Natural killer cell (primary cell): ENCODE results near the gene NKX3-2. TPM values are rescaled to one million over a fixed set of nuclear protein-coding genes. Genes with fewer than 3 reads are reported as not detected.

Experiments
- ATAC-seq, 3 donors: fragments of 150-1000 bp in 2 of 3; fragments of 200-7000 bp in 1 of 3; cut with Tn5 transposase; 1 replicate in 1 of 3; 2 replicates in 2 of 3; pipeline ENCODE4 v1.10.0; 2021; ENCODE audit warnings: mild to moderate bottlenecking in 2 of 3, moderate library complexity in 2 of 3
- DNase-seq, 2 donors: peaks; one replicate each; pipeline versions ENCODE4 v3.0.0 to v3.0.0-alpha.2; 2013 to 2021; ENCODE audit warnings: mixed read lengths in 1 of 2
- H3K27ac ChIP-seq: one replicate; pipeline ENCODE4 v1.5.1; 2013; ENCODE audit warnings: mild to moderate bottlenecking, low read length
- H3K27me3 ChIP-seq: one replicate; pipeline ENCODE4 v1.6.1; 2013; ENCODE audit warnings: low read length; ENCODE audit not compliant: control insufficient read depth, insufficient read depth
- H3K36me3 ChIP-seq: one replicate; pipeline ENCODE4 v1.6.1; 2013; ENCODE audit warnings: low read length; ENCODE audit not compliant: control insufficient read depth, insufficient read depth
- H3K4me1 ChIP-seq: one replicate; pipeline ENCODE4 v1.6.1; 2013; ENCODE audit warnings: low read length; ENCODE audit not compliant: control insufficient read depth, insufficient read depth
- H3K4me3 ChIP-seq: one replicate; pipeline ENCODE4 v1.5.1; 2013; ENCODE audit warnings: low read length
- H3K9me3 ChIP-seq: one replicate; pipeline ENCODE4 v1.6.1; 2013; ENCODE audit warnings: low read length; ENCODE audit not compliant: control insufficient read depth, insufficient read depth
- H3K27ac Mint-ChIP-seq, 2 donors: one replicate each; pipeline ENCODE4 v1.8.0; 2022; ENCODE audit warnings: mild to moderate bottlenecking in 2 of 2, mixed read lengths in 2 of 2, moderate library complexity in 1 of 2
- H3K27me3 Mint-ChIP-seq, 2 donors: one replicate each; pipeline ENCODE4 v1.8.0; 2022; ENCODE audit warnings: low read depth in 2 of 2, mixed read lengths in 2 of 2
- H3K36me3 Mint-ChIP-seq: one replicate; pipeline ENCODE4 v1.8.0; 2022; ENCODE audit warnings: mixed read lengths
- H3K4me1 Mint-ChIP-seq, 2 donors: one replicate each; pipeline ENCODE4 v1.8.0; 2022; ENCODE audit warnings: mixed read lengths in 2 of 2
- H3K4me3 Mint-ChIP-seq: one replicate; pipeline ENCODE4 v1.8.0; 2022; ENCODE audit warnings: mild to moderate bottlenecking, moderate library complexity, mixed read lengths
- H3K9me3 Mint-ChIP-seq, 2 donors: one replicate each; pipeline ENCODE4 v1.8.0; 2022; ENCODE audit warnings: mixed read lengths in 2 of 2
- WGBS: methylation state at CpG from one replicate; pipeline ENCODE4 v1.1.7; 2013; ENCODE audit warnings: missing lambda C conversion rate; ENCODE audit not compliant: insufficient coverage; 5-methylcytosine and 5-hydroxymethylcytosine counted together
- intact Hi-C: fragments of 100-400 bp; cut with micrococcal nuclease; formaldehyde crosslinking; loops from one replicate; pipeline ENCODE4 v1.14.2; 2022
- total RNA-seq, 4 donors: library from RNA; stranded (reverse); fragments of 120-200 nt in 1 of 4; gene quantifications; one replicate each; pipeline versions ENCODE4 v1.2.3 to v1.2.4, GENCODE V29; 2013 to 2022
- TF ChIP-seq, protein P1 (sequence below): fragments of 200-600 bp; IDR thresholded peaks from one replicate; pipeline ENCODE4 v1.8.0; 2022; ENCODE audit warnings: antibody characterized with exemption

Gene NKX3-2
- total RNA-seq, 3 donors from 2014 or later (not counting 1 experiment from before 2014, with no cell fraction given), result not detected

GRCh38 chr4:13515268-13515667 lies 29.0 kb downstream of the NKX3-2 start:
- no peaks in the 10 kb centered on the region for H3K4me1 ChIP-seq
- intact Hi-C loops, result no loop called here
- ATAC-seq (no peak), DNase-seq (no peak)
- no peak overlapping the region for H3K4me3 Mint-ChIP-seq
- H3K36me3 Mint-ChIP-seq, result no peaks in the 10 kb centered on the region
- 53% methylated on average over 5 of the region's 5 CpGs for WGBS
- peaks cover 20 to 58% of the 10 kb centered on the region in 2 donors for H3K27me3 Mint-ChIP-seq
- H3K9me3 Mint-ChIP-seq, result no peaks in the 10 kb centered on the region
- H3K27ac Mint-ChIP-seq, result no peak overlapping the region
- TF ChIP-seq, protein P1, sequence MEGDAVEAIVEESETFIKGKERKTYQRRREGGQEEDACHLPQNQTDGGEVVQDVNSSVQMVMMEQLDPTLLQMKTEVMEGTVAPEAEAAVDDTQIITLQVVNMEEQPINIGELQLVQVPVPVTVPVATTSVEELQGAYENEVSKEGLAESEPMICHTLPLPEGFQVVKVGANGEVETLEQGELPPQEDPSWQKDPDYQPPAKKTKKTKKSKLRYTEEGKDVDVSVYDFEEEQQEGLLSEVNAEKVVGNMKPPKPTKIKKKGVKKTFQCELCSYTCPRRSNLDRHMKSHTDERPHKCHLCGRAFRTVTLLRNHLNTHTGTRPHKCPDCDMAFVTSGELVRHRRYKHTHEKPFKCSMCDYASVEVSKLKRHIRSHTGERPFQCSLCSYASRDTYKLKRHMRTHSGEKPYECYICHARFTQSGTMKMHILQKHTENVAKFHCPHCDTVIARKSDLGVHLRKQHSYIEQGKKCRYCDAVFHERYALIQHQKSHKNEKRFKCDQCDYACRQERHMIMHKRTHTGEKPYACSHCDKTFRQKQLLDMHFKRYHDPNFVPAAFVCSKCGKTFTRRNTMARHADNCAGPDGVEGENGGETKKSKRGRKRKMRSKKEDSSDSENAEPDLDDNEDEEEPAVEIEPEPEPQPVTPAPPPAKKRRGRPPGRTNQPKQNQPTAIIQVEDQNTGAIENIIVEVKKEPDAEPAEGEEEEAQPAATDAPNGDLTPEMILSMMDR, result no peak
- H3K27ac ChIP-seq, result no peak overlapping the region
- no peaks in the 10 kb centered on the region for H3K9me3 ChIP-seq
- no peaks in the 10 kb centered on the region for H3K4me1 Mint-ChIP-seq
- no peak overlapping the region for H3K4me3 ChIP-seq
- H3K27me3 ChIP-seq, result peaks cover 18% of the 10 kb centered on the region
- H3K36me3 ChIP-seq, result no peaks in the 10 kb centered on the region

DNA sequence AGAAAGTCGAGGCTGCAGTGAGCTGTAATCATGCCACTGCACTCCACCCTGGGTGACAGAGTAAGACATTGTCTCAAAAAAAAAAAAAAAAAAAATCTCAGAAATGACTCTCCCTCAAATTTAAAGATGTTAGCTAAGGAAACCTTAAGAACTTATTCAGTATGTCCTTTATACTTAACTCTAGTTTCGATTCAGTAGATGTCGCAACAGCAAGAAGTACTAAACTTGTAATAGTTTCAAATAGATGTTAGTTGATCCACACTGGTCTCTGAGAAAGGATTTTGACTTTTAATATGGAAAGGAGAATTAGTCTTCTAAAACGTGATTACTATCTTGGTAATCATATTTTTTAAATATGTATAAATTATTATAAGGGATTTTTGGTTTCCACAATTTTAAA lies 29.6 kb downstream of the NKX3-2 start:
- Mint-ChIP-seq H3K4me1 (no peaks in the 10 kb centered on the region), H3K36me3 (no peaks in the 10 kb centered on the region), H3K4me3 (no peak overlapping the region), H3K9me3 (no peaks in the 10 kb centered on the region), H3K27ac (no peak overlapping the region), H3K27me3 (peaks cover 23 to 52% of the 10 kb centered on the region in 2 donors)
- DNase-seq, result no peak
- no CpG with 5 or more reads among the region's 4 CpGs for WGBS
- Histone ChIP-seq H3K27ac (no peak overlapping the region), H3K36me3 (no peaks in the 10 kb centered on the region), H3K4me1 (no peaks in the 10 kb centered on the region), H3K27me3 (peaks cover 15% of the 10 kb centered on the region), H3K9me3 (no peaks in the 10 kb centered on the region), H3K4me3 (no peak overlapping the region)
- ATAC-seq, result no peak
- TF ChIP-seq, protein P1, result no peak
- intact Hi-C loops, result no loop called here

DNA sequence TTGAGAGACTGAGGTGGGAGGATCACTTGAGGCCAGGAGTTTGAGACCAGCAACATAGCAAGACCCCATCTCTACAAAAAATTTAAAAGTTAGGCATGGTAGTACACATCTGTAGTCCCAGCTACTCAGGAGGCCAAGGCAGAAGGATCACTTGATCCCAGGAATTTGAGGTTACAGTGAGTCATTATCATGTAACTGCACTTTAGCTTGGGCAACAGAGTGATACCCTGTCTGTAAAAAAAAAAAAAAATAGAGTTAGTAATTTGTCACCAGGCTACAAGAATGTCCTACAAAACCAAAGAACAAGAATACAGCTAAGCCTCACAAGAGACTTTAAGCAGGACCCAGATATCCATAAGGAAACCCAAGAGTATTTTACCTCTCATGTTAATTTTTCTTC lies 33.2 kb downstream of the NKX3-2 start:
- ATAC-seq (no peak), DNase-seq (no peak)
- intact Hi-C loops, result no loop called here
- H3K4me1 Mint-ChIP-seq, result no peaks in the 10 kb centered on the region
- H3K9me3 Mint-ChIP-seq, result no peaks in the 10 kb centered on the region
- no peak overlapping the region for H3K4me3 ChIP-seq
- TF ChIP-seq, protein P1, result no peak
- no peak overlapping the region for H3K27ac Mint-ChIP-seq
- no peaks in the 10 kb centered on the region for H3K36me3 Mint-ChIP-seq
- H3K9me3 ChIP-seq, result no peaks in the 10 kb centered on the region
- no peak overlapping the region for H3K4me3 Mint-ChIP-seq
- H3K36me3 ChIP-seq, result no peaks in the 10 kb centered on the region
- H3K4me1 ChIP-seq, result no peaks in the 10 kb centered on the region
- H3K27me3 Mint-ChIP-seq, result peaks cover 20 to 47% of the 10 kb centered on the region in 2 donors
- no peak overlapping the region for H3K27ac ChIP-seq
- peaks cover 13% of the 10 kb centered on the region for H3K27me3 ChIP-seq

- TF ChIP-seq, protein P1, result no peak
- Mint-ChIP-seq H3K4me1 (no peaks in the 10 kb centered on the region), H3K4me3 (no peak overlapping the region), H3K9me3 (no peaks in the 10 kb centered on the region), H3K36me3 (no peaks in the 10 kb centered on the region), H3K27me3 (peaks cover 18 to 55% of the 10 kb centered on the region in 2 donors), H3K27ac (no peak overlapping the region)
- H3K27ac ChIP-seq, result no peak overlapping the region
- DNase-seq, result no peak
- WGBS, result 87% methylated on average over 1 of the region's 1 CpG
- intact Hi-C loops, result no loop called here
- no peaks in the 10 kb centered on the region for H3K9me3 ChIP-seq
- H3K36me3 ChIP-seq, result no peaks in the 10 kb centered on the region
- no peak overlapping the region for H3K4me3 ChIP-seq
- H3K4me1 ChIP-seq, result no peaks in the 10 kb centered on the region
- no peak for ATAC-seq
- peaks cover 6% of the 10 kb centered on the region for H3K27me3 ChIP-seq
Observed at GRCh38 chr4:13509442-13509841, 34.9 kb downstream of the NKX3-2 start.
